GM19239 (cell line): ENCODE data around the gene FOXRED1.

Source experiments
- DNase-seq: peaks from one replicate; pipeline ENCODE4 v3.0.0; 2011; ENCODE audit warnings: low spot score; ENCODE audit not compliant: insufficient read length
- FAIRE-seq: peaks from 2 replicates; lab custom pipeline; 2011; peaks lifted over from hg19 to GRCh38; lab: Jason Lieb, UNC

FOXRED1 gene

GRCh38 chr11:126267650-126268049, 1.3 kb upstream of the FOXRED1 start:
- DNase-seq (no peak), FAIRE-seq (peak; percentile 42)

DNA sequence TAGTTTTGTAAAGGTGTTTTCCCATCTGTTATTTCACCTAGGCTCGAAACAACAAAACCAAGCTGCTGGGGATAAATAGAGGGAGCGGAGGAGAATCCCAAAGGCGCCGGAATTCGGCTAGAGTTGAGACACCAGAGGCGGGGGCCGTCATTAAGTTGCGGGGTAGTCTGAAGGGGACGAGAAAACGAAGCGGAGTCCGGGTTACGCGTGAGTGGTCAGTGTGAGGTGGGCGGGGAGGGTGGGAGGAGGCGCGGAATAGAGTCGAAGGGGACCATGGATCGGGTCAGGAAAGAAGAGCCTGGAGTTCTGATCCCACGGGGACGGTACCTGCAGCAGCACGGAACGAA, 620 bp upstream of the FOXRED1 start:
- no peak for FAIRE-seq

DNA sequence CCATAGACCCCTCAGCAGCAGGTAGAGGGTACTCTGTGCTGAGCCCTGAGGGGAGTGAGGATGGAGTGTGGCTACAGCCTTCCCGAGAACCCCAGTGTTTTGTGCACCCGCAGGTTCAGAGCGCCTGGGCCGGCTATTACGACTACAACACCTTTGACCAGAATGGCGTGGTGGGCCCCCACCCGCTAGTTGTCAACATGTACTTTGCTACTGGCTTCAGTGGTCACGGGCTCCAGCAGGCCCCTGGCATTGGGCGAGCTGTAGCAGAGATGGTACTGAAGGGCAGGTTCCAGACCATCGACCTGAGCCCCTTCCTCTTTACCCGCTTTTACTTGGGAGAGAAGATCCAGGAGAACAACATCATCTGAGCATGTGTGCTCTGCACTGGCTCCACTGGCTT, 8.4 kb downstream of the FOXRED1 start:
- DNase-seq = no peak
- no peak for FAIRE-seq

More for the DNA sequence above, 620 bp upstream of the FOXRED1 start:
- DNase-seq = no peak

GRCh38 chr11:126277780-126278179, 8.8 kb downstream of the FOXRED1 start:
- DNase-seq (no peak), FAIRE-seq (no peak)

DNA sequence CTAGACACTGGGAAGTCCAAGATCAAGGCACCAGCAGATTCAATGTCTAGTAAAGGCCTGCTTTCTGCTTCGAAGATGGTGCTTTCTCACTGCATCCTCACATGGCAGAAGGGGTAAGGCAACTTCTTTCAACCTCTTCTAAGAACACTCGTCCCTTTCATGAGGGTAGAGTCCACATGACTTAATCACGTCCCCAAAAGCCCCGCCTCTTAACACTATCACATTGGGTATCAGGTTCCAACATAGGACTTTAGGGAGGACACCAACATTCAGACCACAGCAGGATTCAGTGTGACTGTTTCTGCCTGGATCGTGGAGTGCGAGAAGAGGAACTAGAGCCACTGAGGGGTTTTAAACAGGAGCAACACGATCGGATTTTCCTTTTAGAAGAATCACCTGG, 10.2 kb downstream of the FOXRED1 start:
- FAIRE-seq (no peak), DNase-seq (no peak)

DNA sequence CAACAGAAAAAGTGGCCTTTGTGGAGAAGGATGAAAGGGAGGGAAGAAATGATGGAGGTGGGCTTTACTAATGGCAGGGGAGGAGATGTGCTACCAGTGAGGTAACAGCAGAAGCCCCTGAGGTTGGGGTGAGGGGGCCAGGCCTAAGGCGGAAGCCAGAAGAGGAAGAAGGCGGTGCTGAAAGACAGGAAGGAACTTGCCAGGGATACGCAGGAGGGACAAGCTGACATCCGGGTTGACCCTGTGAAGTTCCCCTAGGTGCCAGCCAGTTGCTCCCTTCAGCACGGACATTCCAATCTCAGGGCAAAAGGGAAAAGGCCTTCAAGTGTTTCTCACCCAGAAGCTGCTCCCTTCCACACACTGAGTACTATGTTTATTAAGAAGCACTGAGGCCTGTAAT, 11.6 kb downstream of the FOXRED1 start:
- DNase-seq (no peak), FAIRE-seq (no peak)

DNA sequence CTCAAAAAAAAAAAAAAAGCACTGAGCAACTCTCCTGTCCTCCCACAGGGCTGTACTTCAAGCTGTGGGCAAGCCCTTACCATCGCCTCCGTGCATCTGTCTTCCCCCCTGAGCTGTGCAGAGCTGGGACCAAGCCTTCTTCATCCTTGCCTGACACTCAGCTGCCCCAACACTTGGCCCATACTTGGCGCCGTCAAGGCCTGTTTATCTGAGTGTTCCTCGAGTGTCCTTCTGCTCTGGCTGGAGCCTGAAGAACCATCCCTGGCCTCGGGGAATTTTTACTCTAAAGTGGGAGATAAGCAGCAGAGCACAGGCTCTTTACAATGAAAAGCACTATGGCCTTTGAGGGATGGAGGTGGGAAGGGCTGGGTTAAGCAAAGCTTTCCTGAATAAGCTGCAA, 12.3 kb downstream of the FOXRED1 start:
- FAIRE-seq = no peak
- DNase-seq = no peak

GRCh38 chr11:126281666-126282175, 12.8 kb downstream of the FOXRED1 start:
- DNase-seq = no peak
- no peak for FAIRE-seq

- FAIRE-seq = peak; percentile 48
These were observed 13.4 kb downstream of the FOXRED1 start for GRCh38 chr11:126282361-126282735.

DNA sequence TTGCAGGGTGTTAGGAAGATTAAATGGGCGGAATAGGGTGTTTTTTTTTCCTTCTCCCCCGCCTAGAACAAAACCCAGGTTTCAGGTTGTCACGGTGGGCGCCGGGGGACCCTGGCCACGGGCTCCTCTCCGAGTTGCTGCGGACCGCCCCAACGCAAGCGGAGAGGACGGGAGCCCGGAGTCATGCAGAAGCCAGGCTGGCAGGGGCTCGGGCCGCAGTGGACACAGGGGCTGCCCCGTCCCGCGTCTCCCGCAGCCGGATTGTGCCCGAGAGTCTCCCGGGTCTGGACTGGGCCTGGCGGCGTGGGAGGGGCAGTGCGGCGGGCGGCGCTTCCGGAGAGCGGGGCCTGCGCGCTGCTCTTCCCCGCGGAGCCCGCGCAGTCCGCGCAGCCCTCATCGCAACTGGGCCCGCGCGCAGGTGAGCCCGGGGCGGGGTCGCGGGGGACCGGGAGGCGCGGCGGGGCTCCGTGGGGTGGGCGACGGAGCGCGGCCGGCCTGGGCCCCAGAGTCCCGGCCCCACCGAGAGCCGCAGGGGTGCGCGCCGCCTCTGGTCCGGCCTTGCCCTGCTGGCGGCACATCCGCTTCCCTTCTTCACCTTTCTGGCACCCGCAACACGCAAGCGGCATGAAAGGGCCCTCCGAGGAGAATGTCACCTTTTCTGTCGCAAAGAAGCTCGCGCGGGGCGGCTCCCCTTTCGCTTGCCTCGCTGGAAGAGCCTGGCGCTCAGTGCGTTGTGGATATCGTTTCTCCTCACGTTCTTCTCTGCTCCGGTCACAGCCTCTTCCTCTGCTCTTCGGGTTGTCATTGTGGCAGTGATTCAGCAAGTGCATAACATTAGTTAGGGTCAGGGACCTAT, 14.0 kb downstream of the FOXRED1 start, which contains the start of gene TIRAP:
Gene TIRAP, plus strand, starts transcription at position 358 of the 856 bp plus-strand sequence. CDS start 7,802 bp downstream, outside the sequence.
- peak; percentile 72 for FAIRE-seq
- peak; percentile 66 for DNase-seq

More at GRCh38 chr11:126282361-126282735, 13.4 kb downstream of the FOXRED1 start:
- DNase-seq = no peak

GRCh38 chr11:126284829-126285228, 15.9 kb downstream of the FOXRED1 start:
- DNase-seq = no peak
- FAIRE-seq = peak; percentile 48

DNA sequence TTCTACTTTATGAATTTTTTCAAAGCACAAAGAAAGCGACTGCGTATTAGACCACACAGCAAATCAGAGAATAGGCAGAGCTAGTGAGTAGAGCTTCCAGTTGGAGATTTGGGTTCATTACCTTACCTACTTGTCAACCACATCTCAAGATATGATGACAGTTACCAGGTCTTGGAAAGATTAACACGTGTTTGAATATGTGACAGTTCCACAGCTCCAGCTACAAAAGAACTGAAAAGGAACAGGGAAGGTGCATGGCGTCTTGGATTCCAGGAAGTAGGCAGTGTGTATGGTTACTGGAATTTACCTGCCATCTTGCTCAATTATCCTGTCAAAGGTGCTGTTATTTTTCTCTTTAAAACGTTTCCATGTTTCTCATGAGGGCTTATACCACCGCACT, 19.3 kb downstream of the FOXRED1 start:
- no peak for FAIRE-seq
- DNase-seq = no peak

GRCh38 chr11:126290887-126291286, 21.9 kb downstream of the FOXRED1 start:
- no peak for FAIRE-seq

DNA sequence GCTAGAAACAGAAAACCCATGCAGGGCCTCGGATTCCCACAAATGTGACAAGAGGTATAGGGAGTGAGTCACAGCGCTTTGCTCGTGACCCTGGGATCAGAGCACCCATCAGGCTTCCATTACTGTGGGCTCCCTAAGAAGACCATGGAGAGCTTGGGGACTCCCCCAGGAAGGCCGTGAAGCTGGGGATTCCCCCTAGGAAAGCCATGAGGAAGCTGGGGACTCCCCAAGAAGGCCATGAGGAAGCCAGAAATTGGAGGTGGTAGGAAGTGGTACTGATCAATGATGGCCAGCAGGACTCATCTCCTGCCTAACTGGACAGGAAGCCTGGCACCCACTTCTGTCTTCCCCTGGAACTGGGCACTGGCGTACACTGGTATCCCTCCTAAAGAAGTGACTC, 24.8 kb downstream of the FOXRED1 start:
- no peak for DNase-seq
- no peak for FAIRE-seq

More at GRCh38 chr11:126290887-126291286, 21.9 kb downstream of the FOXRED1 start:
- no peak for DNase-seq

- FAIRE-seq (no peak), DNase-seq (no peak)
These were observed 28.1 kb downstream of the FOXRED1 start for GRCh38 chr11:126297004-126297403.

GRCh38 chr11:126303623-126304456, 34.9 kb downstream of the FOXRED1 start, which contains the start of gene DCPS:
Gene DCPS (plus strand): TSS chr11:126304060. CDS start chr11:126304081, 21 bp downstream.
- peak; percentile 84 for DNase-seq
- peak; percentile 89 for FAIRE-seq

DNA sequence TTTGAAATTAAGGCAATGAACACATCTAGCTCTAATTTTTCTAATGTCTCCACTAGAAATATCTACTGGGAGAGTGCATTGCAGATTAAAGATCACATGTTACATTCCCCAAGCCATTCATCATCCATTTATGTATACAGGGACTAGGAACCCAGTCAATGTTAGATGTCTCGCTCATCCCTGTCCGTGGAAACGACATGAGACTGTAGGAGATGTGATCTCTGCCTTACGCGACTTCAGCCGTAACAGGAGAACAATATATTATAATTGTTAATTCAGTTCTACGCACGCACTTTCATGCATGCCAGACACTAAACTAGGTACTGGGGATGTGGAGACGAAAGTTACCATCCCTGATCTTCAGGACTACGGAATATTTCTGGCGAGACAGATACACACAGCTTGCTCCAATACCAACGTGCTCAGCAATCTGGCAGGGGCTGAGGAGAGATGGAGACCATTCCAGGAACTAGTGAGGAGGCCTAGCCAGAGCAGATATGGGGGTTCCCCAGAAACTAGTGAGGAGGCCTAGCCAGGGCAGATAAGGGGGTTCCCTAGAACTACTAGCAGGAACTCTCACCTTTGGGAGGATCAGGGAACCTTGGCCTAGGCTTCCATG, 35.6 kb downstream of the FOXRED1 start:
- FAIRE-seq = no peak
- no peak for DNase-seq

- DNase-seq (no peak), FAIRE-seq (peak; percentile 91)
These were observed 36.7 kb downstream of the FOXRED1 start for GRCh38 chr11:126305699-126306098.

DNA sequence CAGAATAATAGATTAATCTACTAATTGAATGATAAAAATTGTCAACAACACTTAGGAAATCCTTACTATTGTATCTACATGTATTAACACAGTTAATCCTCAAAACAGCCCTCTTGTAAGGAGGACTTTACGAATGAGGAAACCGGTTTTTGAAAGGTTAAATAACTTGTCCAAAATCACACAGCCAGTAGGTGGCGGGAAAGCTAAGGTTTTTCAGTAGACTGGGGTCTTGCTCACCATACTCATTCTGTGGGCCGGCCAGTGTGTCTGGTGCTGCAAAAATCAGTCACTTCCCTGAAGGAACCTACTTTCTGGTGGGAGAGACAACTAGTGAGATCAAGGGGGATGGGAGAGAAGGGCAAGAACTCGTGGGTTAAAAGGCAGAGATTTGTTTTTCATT, 38.8 kb downstream of the FOXRED1 start:
- FAIRE-seq (no peak), DNase-seq (no peak)

DNA sequence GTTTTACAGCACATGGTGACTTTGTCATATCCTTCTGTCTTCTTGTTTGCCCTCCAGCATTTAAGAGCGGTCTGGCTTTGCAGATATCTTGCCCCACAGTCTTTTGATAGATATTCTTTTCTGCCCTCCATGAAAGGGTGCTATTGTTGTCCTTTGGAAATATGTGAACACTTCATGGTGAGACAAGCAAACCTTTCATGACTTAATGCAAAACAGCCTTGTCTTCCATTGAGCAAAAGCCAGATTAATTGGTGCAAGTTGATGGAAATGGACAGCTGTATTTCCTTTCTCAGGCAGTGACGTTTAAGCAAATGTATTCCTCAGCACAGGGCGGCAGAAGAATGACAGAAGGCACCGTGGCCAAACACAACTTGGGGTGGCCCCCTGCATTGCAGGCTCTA, 39.3 kb downstream of the FOXRED1 start:
- FAIRE-seq = no peak
- DNase-seq = no peak
